Measurements from ENCODE around the gene GAB4.

Gene GAB4

GRCh38 chr22:16987822-16988221, 20.2 kb downstream of the GAB4 start:
- DNase-seq = no peak

GRCh38 chr22:16975155-16975885, 32.7 kb downstream of the GAB4 start:
- DNase-seq = no peak

GRCh38 chr22:16974298-16975084, 33.5 kb downstream of the GAB4 start:
- DNase-seq = peak; percentile 72

- DNase-seq = no peak
Measured at GRCh38 chr22:16973591-16974297, 34.3 kb downstream of the GAB4 start.

GRCh38 chr22:16972311-16972710, 35.7 kb downstream of the GAB4 start:
- DNase-seq = no peak

- DNase-seq = peak; percentile 36
Measured at GRCh38 chr22:16970446-16970845, 37.6 kb downstream of the GAB4 start.

- DNase-seq = no peak
Measured at GRCh38 chr22:16969508-16970327, 38.3 kb downstream of the GAB4 start.

GRCh38 chr22:16968218-16968595, 39.8 kb downstream of the GAB4 start:
- DNase-seq = no peak

GRCh38 chr22:16967453-16968217, 40.4 kb downstream of the GAB4 start:
- DNase-seq = no peak

GRCh38 chr22:16966251-16966650, 41.8 kb downstream of the GAB4 start:
- DNase-seq = no peak

GRCh38 chr22:16965560-16965959, 42.5 kb downstream of the GAB4 start:
- no peak for DNase-seq

- no peak for DNase-seq
Measured at GRCh38 chr22:16965083-16965482, 42.9 kb downstream of the GAB4 start.

- DNase-seq = no peak
Measured at GRCh38 chr22:16964366-16964765, 43.7 kb downstream of the GAB4 start.

- DNase-seq = no peak
Measured at GRCh38 chr22:16963189-16963945, 44.7 kb downstream of the GAB4 start.

GRCh38 chr22:16962501-16962900, 45.5 kb downstream of the GAB4 start:
- DNase-seq = no peak

GRCh38 chr22:16961477-16962186, 46.4 kb downstream of the GAB4 start:
- DNase-seq = no peak

- DNase-seq = no peak
Measured at GRCh38 chr22:16960884-16961249, 47.2 kb downstream of the GAB4 start.

- DNase-seq = no peak
Measured at GRCh38 chr22:16960220-16960883, 47.7 kb downstream of the GAB4 start.

- DNase-seq = no peak
Measured at GRCh38 chr22:16959345-16959930, 48.6 kb downstream of the GAB4 start.

- no peak for DNase-seq
Measured at GRCh38 chr22:16958475-16958874, 49.5 kb downstream of the GAB4 start.
